ENCODE data around the gene CACNA2D3.

DNA sequence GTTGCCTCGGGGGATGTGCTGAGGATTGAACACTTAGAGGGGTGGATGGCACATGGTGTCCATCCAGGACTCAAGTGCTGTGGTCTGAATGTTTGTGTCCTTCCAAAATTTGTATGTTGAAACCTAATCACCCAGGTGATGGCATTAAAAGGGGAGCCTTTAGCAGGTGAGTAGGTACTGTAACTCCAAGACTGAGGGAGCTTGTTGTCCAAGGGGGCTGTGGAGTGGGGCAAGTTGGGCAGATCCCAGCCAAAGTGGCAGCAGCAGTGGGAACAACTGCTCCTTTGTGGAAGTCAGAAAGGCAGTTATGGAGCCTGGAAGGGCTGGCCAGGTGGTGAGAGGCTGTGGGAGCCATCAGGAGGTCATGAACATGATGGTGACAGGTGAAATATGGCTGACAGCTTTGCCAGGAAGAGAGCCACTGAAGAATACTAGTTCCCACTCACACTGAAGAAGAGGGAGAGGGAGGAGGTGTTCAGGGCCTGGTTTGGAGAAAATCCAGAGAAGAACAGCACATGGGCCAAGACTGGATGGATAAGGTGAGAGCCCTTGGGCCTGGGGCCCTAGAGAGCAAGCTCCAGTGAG, 385.6 kb downstream of the CACNA2D3 start:
- TF ChIP-seq POLR2A (IDR thresholded peaks at IDR 0.05; ENCODE audit: low read depth, low read length), result no peak
- no peak for TF ChIP-seq PAX5 (IDR thresholded peaks at IDR 0.05; ENCODE audit: insufficient read depth, low read length, severe bottlenecking)

All from GM12891 (cell line).